ENCODE results near the gene TNFRSF13B.
"Not testable (repeated sequence)": the region's sequence is repeated elsewhere in the genome, so short reads cannot be mapped to it uniquely, and the experiment has no call there.

Gene TNFRSF13B

DNA sequence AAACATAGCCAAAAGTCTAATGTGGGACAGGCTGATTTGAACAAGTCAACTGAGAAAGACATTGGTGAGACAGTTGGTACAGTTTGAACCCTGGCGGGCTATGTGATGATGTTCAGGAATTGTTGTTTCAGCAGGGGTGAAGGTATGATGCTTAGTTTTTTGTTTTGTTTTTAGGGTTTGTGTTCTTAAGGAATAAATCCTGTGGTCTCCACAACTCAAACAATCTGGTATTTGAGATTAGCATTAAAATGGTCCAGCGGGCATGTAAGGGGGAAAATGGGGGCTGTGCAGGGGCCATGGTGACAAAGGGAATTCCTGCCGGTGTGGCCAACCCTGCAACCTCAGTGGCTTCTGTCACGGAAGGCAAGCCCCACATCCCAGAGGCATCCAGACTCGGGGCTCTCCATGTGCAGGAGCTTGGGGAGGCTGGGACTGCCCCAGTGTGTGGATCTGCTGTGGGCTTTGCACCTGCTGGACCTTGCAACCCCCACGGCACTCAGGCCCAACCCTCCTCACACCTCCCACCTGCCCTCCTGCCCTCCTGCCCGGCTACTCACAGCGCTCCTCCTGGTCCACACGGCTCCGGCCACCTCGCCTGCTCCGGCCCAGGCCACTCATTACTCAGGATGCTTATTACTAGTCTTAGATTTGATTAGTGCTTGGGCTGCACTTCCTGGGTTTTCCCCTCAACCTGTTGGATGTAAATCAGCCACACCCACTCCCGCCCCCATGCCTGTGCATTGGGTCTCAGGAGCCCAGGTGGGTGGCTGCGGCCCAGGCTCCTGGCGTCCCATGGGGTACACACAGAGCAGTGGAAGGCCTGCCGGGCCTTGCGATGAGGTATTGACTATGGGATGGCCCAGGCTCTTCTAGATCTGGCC lies at the start of gene TNFRSF13B:
TSS of gene TNFRSF13B (minus strand) at position 661 of the 881 bp plus-strand sequence. CDS start at position 618, 43 bp downstream.
- DNase-seq (ENCODE audit: low read depth) = no peak

DNA sequence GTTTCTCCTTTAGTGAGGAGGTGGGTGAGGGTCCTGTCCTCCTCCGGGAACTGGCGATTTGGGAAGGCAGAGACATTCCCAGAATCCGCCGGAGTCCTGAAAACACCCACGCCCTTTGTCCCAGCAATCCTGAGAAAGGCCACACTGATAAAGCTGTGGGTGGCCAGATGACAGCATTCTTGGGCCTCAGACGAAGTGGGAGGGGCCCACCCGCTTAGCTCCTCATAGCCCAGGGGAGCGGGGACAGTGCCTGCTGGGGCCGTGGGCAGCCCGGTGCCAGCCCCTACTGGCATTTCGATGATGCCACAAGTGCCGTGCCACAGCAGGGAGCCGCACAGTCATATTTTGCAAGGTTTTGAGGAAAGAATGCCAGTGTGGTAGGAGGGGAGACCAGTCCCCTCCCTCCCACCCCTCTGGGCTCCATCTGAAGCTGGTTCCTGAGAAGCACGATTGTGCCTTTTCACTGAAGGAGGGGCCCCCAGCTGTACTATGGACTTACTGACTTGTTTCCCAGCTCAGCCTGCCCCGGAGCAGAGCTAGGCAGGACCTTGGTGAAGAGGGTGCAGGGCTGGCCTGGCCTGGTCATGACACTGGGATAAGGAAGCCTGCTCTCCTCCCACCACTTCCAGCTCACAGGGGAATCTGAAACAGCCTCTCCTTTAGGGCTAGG lies 49.4 kb upstream of the TNFRSF13B start:
- DNase-seq (ENCODE audit: low read depth) = no peak

DNA sequence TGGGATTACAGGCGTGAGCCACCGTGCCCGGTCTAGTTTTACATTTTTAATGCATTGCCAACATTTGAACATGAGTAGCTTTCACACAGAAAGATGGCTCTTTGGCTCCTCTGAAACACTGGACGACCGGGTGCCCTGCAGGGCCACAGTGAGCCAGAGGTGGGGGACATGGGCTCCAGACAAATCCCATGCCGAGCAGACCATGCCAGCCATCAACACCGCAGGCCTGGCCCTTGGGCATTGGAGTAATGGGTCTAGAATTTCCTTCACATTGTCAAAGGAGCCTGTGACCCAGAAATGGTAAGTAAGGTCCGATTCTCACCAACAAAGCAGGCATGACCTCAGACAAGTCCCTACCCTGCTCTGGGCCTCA lies 48.9 kb upstream of the TNFRSF13B start:
- DNase-seq (ENCODE audit: low read depth) = no peak

DNA sequence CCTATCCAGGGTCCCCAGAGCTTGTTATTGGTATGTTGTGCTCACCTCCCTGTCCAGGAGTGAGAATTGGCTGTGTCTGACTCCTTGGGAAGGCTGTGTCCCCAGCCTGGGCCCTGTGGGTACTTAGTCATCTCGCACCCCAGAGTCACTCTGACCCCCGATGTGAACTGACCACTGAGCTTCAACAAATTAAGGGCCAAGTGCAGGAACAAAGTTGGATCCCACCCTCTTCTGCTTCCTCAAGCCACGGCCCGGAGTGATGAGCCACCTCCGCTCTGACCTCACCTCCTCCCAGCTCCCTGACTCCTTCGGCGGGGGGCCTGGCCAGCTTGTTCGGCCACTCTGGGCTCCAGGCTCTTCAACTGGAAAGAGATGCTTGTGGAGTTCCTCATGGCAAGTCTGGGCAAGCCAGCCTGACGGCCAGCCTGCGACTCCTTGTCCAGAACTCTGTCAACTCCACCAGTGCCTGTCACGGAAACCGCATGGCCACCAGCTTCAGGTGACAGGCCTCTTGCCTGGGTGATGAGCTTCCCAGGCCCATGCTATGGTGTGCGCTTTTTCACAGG lies 48.1 kb upstream of the TNFRSF13B start:
- DNase-seq (ENCODE audit: low read depth) = no peak

DNA sequence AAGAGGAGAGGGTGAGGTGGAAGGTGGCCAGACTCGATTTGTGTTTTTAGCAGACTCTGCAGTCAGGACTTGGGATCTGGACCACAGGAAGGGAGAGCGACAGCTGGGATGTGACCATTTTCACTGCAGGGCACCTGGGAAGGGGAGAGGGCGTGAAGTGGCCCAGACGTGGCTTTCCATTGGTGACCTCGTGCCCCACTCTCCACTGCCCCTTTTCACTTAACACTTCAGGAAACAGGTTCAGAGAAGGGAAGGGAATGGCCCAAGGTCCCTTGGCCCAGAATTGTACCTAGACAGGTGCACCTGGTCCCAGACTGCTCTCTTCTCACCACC lies 47.5 kb upstream of the TNFRSF13B start:
- DNase-seq (ENCODE audit: low read depth) = no peak

DNA sequence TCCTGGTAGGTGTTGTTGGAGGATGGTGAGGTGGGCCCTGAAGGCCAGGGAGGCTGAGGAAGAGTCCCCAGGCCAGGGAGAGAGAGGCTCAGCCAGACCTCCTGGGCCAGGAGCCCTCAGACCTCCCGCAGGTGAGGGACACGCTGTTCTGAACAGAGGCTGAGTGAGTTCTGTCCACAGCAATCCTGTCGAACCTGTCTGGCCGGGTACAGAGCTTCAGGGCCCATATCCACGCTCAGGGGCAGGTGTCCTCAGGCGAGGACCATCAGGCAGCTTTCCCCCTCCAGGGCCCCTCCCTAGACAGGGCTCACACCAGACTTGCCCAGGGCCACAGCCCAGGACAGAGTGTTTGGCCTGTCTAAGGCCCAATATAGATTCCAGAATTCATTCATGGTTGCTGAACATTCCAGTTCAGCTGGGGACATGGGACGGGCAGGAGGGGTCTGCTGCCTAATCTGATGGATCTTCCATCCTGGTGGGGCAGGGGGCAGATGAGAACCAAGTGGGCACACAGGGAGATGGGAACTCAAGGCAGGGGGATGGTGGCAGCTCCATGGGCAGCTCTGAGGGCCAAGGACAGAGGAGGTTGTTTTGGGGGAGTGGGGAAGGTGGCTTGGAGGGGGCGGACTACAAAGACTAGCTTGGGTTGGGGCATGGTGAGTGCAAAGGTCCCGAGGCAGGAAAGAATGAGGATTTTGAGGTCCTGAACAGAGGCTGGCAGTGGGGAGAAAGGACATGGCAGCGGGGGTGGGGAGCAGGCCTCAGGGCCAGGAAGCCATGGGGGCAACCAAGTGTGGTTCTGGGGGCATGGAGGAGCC lies 46.9 kb upstream of the TNFRSF13B start:
- no peak for DNase-seq (ENCODE audit: low read depth)

DNA sequence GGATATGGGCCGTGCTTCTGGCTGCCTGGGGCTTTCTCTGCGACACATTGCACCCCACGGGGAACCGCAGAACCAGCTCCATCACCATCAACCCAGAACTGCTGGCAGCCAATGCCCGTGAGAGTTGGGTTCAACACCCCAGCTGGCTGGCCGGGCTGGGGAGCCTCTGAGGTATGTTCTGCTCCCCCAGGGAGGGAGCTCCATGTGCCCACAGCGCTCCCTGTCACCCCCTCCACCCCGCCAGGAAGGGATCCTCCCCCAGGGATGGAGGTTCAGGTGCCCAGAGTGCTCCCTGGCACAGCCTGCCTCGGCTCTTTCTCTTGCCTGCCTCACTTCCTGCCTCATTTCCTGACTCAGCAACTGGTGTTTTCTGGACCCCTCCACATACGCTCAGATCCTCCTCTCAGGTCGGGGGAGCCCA lies 46.1 kb upstream of the TNFRSF13B start:
- DNase-seq (ENCODE audit: low read depth) = no peak

DNA sequence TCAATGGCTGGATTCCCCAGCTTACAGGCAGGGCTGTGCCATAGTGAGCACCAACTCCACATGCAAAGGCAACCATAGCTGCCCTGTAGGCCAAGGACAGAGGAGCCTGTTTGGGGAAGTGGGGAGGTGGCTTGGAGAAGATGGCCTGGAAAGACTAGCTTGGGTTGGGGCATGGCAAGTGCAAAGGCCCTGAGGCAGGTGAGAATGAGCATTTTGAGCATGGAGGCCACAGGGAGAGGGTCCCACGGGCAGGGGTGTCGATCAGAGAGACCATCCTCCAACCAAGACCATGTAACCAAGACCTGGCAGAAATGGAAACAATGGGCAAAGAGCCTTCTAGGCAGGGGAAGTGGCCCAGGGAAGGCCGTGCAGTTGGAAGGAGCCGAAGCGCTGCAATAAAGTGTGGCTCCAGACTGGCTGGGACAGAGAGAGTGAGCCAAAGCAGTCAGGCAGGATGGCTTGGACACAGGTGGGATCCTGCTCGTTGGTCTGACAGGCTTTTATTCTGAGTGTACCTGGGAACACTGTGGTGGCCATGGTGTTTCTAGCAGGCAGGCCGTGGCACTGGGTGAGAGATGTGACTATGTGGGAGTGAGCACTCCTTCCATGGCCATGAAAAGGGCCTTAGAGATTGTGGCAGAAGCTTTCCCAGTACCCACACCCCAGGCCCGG lies 45.6 kb upstream of the TNFRSF13B start:
- no peak for DNase-seq (ENCODE audit: low read depth)

DNA sequence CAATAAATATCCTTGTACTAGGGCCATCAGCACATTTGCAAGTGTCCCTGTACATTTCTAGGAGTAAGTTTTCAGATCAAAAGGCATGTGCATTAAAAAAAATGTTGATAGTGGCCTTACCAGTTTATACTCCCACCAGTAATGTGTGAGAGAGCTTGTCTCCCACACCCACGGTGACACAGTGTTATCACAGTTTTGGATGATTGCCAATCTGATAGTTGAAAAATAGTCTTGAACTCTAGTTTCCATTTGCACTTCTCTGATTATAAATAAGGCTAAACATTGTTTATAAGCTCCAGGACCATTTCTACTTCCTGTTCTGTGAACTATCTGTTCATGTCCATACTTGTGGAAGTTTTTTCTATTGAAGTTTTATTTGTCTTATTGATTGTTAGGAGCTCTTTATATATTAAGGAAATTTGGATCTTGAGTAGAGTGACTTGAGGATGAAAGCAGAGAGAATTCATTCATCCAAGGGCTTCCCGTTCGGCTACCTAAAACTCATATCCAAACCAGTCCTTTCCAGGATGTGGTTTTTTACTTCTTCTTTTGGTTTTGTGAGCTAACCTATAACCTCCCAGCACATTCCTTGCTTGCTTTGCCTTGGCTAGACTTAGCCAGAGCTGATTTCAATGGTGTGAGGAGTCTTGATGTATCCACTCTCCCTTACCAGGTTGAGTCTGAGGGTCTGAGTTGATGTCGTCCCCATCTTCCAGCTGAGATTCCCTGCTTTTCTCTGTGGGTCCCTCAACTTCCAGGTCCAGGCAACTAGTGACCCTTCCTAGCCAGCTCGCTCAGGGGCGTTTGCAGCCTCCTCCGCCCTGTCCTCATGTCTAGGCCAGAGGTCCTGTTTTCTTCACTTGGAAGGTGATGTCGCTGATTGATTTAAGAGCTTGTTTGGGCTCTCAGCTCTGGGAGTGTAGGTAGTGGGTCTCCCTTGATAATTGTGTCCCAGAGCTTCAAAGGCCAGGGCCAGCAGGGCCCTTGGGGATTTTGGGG lies 44.6 kb upstream of the TNFRSF13B start:
- DNase-seq (ENCODE audit: low read depth) = peak; percentile 9

DNA sequence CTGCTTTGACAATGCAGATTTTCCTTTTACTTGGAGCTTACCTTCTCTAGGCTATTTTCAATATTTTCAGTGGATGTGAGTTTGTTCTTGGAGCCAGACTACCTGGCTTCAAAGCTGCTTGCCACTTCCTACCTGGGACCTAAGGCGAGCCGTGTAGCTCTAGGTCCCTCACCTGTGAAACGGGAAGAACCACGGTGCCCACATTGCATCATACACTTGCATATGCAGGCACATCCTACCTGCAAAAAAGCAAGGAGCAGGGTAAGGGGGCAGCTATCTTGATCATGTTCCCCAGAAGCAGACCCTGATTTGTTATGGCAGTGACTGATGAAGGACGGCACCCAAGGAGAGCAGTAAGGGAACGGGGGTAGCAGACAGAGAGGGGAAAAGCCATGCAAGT lies 43.3 kb upstream of the TNFRSF13B start:
- no peak for DNase-seq (ENCODE audit: low read depth)

DNA sequence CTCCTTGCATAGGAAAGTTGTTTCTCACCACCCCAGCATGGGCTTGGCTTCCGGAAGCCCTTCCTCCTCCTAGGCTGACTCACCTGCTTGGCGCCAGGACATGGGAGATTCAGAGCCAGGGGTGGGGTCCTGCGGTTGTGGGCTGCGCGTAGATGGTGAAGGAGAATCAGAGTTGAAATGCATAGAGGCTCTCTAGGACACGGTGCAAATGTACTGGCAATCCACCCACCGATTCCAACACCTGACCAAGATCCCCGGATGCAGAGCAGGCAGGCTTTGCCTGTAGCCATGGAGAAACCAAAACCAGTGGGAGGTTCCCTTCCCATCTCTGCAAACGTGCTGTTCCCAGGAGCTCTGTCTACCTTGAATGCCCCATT lies 42.8 kb upstream of the TNFRSF13B start:
- not testable (repeated sequence) for DNase-seq (ENCODE audit: low read depth)

DNA sequence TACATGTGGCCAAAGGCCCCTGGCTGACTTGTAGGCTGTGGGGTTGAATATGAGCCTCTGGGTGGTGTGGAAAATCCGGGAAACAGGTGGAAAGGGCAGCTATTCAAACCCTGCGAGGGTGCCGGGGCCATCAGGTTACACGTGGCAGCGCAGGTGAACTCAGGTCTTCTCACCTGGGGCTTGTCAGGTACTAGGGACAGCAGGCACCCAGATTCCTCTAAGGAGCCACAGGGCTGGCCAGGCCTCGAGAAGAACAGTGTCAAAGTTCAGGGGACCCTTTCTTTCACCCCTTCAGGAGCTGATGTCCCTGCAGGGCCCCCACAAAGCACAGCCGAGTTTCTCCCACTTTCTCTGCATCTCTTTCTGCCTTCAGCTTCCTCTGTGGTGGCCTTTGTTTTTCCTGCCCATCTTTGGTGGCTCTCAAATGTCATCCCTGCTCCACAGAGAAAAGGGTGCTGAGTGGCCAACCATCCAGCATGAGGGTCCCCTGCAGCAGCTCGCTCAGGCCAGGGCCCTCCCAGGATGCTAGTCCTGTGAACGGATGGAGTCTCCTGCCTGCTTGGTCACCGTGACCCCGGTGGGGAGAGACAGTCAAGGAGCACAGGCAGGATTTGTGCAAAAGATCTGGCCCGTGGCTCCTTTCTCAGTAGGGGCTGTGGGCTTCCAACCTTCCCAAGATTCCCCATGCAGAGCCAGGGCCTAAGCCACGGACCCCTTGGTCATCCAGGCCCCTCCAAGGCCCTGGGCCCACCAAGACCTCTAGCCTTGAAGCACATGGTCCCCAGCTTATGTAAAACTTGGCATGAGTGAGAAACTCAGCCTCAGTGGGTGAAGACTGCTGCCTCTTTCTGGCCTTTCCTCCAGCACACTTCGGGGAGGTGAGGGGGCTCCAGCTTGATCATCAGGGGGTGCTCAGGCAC lies 42.2 kb upstream of the TNFRSF13B start:
- not testable (repeated sequence) for DNase-seq (ENCODE audit: low read depth)

DNA sequence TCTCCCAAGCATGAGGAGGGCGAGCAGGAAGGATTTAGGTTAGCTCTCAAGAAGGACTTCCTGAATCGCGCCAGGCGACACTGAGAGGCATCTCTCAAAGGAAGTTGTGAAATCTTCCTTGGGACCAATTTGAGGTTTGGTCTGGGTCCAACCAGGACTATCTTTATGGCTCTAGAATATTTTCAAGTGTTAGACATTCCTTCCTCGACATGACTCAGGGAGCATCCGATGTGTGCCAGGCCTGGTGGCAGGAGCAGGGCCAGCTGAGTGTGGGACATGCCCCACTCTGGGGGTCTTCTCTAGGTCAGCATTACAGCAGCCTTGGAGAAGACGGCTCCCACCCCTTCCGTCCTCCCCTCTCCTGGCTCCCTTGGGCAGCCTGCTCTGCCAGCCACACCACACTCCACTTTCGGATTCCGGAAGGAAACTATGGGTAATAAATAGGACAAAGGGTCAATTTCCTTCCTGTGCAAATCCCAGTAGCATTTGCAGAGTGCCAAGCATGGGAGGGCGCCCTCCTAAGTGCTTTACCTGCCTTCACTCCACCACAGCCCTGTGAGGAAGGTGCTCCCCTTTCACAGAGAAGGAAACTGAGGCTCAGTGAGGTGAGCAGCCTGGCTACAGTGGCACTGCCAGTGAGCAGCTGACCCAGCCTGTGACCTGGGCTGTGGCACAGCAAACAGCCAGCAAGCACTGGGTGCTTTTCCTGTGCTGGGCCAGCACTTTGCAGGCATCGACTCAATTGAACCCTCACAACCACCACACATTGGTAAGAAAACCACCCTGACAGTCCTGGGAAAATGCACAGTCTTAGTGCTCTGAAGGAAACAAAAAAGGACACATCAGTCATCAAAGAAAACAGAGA lies 39.4 kb upstream of the TNFRSF13B start:
- not testable (repeated sequence) for DNase-seq (ENCODE audit: low read depth)

DNA sequence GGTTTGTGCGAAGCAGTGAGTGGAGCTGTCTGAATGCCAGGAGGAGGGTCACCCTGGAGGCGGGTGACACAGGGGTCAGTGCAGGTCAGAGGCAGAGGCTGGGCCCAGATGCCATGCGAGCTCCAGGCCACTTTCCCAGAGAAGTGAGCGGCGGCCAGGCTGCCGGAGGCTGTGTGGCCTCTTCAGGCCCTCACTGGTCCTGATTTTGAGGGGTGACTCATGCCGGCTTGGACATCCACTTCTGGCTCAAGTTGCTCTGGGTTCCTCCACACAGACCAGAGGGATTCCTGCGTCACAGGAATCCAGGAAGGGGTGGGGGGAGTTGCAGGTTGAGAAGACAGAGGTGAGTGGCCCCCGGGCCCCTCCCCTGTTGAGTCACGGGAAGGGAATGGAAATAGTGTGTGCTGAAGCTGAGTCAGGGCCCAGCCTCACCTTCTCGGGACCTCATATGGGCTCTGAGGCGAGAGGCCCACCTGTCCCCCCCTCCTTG lies 38.7 kb upstream of the TNFRSF13B start:
- DNase-seq (ENCODE audit: low read depth) = not testable (repeated sequence)

DNA sequence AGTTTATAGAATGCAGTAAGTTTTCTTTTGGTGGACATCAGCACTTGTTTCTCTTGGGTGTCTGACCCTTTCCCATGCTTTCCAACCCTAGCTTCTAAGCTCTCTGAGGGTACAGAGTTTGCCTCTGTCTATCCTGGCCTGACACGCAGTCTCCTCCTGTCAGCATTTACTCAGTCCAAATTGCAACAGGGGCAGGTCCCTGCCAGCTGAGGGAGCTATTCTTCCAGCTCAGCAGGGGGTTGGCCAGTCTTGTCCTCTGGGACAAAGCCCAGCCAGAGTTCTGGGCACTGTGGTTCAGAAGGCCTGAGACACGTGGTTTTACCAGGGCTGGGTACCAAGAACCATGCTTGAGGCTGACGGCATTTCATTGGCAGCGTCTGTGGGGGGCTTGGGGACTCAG lies 38.1 kb upstream of the TNFRSF13B start:
- DNase-seq (ENCODE audit: low read depth) = not testable (repeated sequence)

DNA sequence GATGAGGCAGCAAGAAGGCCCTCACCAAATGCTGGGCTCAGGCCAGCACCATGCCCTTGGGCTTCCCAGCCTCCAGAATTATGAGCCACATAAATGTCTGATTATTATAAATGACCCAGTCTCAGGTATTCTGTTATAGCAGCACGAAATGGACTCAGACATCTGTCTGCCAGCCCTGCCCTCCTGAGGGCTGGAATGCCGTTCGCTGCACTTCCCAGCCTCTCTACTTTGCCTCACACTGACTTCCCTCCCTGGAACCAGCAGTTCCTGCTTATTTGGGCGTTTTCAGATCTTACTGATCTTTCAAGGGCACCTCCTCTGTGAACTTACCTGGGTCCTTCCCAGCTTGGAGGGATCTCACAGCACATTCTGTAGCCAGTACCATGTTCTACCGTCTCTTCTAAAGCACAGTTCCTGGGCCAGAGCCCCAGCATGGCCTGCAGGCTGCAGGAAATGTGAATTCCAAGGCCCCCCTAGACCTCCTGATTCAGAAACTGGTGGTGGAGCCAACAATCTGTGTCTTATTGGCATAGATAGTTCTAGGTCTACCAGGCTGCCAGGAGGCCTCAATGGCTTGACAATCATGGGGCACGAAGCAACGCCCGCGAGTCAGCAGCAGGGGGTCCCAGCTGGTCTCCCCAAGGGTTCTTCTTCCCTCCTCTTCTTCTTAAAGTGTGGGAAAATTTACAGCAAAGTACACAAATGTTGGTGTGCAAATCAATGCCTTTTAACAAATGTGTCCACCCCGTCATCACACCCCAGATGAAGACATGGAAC lies 36.9 kb upstream of the TNFRSF13B start:
- DNase-seq (ENCODE audit: low read depth) = not testable (repeated sequence)

DNA sequence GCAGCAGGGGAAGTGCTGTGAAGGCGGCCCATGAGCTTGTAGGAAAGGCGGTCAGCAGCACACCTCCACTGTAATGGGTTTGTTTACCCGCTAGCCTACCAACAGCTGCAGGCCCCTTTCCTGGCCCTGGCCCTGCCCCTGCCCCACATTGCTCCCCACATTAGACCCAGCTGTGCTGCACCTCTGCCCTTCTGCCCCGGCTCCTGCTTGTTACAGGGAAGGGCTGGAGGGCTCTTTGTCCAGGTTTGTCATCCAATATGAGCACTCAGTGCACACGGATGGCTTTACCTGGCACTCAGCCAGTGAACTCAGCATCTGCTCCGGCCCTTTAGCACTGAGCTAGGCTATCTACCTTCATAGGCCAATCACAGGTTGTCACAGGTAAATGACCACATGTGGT lies 36.0 kb upstream of the TNFRSF13B start:
- DNase-seq (ENCODE audit: low read depth) = not testable (repeated sequence)
